GM12873 (cell line): ENCODE data around the gene EVI5L.

Source experiments
- TF ChIP-seq, protein P1 (sequence below): IDR thresholded peaks from 2 replicates; pipeline ENCODE4 v1.5.1; 2012; ENCODE audit warnings: low read depth, mild to moderate bottlenecking, moderate library complexity, low read length, control low read depth; ENCODE audit not compliant: insufficient read depth; ENCODE audit errors: missing control alignments

The EVI5L gene

DNA sequence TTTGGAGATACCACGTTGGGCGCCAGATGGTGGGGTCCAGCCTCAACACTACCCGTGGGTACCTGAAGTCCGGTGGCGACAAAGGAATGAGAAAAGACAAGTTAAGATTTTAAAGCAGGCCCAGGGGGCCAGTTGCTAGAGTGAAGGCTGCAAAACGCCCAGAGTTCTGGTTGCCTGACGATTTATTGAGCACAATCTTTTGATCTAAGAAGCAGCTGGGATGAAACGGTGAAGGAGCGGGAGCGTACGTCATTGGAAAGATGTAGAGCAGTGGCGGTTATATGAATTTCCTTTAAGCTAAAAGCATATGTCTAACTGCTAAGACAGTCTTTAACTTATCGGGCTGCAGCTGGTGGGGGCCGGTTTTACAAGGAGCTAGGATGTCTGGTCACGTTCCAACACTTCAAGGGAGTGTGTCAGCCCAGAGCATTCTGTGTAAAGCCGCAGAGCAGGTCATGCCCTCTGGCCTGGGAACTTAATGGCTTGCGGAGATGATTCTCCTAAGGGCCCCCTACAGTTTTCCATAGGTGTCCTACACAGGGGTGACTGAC is 28.9 kb upstream of the EVI5L start:
- TF ChIP-seq, protein P1, sequence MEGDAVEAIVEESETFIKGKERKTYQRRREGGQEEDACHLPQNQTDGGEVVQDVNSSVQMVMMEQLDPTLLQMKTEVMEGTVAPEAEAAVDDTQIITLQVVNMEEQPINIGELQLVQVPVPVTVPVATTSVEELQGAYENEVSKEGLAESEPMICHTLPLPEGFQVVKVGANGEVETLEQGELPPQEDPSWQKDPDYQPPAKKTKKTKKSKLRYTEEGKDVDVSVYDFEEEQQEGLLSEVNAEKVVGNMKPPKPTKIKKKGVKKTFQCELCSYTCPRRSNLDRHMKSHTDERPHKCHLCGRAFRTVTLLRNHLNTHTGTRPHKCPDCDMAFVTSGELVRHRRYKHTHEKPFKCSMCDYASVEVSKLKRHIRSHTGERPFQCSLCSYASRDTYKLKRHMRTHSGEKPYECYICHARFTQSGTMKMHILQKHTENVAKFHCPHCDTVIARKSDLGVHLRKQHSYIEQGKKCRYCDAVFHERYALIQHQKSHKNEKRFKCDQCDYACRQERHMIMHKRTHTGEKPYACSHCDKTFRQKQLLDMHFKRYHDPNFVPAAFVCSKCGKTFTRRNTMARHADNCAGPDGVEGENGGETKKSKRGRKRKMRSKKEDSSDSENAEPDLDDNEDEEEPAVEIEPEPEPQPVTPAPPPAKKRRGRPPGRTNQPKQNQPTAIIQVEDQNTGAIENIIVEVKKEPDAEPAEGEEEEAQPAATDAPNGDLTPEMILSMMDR = no peak

DNA sequence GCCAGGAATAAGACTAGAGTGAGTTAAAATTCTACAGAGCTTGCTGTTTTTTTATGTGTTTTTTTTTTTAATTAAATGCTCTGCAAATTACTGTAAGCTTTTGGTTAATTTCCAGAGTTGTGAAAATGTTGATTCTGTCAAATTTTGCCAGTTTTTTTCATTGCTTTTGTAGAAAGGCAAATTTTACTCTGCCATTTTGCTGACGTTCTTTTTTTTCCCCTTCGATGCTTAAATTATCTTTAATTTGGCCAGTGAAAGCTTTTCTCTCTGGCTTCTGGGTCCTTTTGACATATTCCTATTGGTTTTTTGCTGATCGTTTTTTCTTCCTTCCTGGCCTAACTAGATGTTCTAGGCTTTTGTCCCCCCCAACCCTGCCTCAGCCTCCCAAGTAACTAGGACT is 23.8 kb upstream of the EVI5L start:
- TF ChIP-seq, protein P1 = no peak

DNA sequence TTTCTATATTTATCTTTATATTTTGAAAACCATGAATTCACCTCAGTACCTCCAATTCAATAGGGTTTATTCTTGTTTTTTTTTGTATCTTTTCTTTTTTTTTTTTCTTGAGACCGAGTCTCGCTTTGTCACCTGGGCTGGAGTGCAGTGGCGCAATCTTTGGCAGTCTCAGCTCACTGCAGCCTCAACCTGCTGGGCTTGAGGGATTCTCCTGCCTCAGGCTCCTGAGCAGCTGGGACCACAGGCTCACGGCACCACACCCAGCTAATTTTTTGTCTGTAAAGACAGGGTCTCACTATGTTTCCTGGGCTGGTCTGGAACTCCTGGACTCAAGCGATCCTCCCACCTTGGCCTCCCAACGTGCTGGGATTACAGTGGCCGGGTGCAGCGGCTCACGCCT is 23.1 kb upstream of the EVI5L start:
- TF ChIP-seq, protein P1 = no peak

DNA sequence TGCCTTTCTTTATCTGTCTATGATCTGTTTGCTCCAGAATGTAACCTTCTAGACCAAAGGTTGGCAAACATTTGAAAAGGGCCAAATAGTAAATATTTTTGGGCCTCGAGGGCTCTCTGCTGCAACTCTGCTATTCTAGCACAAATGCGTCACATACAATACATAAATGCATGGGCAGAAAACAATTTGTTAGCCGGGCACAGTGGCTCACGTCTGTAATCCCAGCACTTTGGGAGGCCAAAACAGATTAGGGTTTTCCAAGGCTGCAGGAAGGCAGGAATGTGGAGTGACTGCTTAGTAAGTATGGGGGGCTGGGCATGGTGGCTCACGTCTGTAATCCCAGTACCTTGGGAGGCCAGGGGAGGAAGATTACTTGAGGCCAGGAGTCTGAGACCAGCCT is 21.9 kb upstream of the EVI5L start:
- TF ChIP-seq, protein P1 = no peak

DNA sequence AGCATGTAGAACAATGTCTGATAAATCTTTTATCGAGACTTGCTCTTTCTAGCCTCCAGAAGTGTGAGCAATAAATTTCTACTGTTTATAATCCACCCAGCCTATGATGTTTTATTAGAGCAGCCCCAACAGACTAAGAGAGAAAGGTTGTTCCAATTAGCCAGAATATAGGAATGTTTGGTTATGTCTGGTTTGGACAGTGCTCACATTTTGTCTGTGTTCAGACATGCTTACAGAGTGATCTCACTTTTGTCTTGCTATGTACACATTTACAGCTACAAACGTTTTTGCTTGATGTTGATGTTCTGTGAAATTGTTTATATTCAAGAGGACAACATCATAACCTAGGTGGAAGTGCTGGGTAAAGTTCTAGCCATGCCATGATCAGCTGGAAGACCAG is 18.0 kb upstream of the EVI5L start:
- TF ChIP-seq, protein P1 = no peak

DNA sequence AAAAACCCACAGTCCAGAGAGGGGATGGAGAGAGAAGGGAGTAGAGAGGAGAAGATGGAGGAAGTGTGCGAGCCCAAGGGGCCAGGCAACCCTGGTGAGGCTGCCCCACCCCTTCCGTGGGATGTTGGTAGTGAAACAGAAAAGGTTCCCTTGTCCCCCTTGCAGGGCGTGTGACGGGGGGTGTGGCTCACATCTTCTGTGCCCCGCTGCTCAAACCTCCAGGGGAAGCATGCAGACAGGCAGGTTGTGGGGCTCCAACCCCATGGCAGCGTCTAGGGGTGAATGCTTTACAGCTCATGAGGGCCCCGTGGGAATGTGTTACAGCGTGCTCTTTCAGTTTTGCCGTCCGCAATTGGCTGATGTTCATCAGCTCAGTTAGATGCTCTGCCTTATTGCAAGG is 14.7 kb upstream of the EVI5L start:
- TF ChIP-seq, protein P1 = no peak

DNA sequence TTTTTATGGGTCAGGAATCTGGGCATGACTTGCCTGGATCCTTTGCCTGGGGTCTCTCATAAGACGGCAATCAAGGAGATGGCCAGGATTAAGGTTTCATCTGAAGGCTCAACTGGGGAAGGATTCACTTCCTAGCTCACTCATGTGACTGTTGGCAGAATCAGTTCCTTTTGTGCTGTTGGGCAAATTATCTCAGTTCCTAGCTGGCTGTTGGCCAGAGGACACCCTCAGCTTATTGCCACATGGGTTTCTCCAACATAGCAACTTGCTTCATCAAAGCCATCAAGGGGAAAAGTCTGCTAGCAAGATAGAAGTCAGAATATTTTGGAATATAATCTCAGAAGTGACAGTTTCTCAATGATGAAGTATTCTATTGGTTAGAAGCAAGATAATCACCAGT is 12.2 kb upstream of the EVI5L start:
- TF ChIP-seq, protein P1 = no peak
